Mesothelial cell of epicardium (in vitro differentiated cells): ENCODE measurements around the gene KDM4D. TPM values are rescaled to one million over a fixed set of nuclear protein-coding genes. Genes with fewer than 3 reads are reported as not detected.
"Not testable (repeated sequence)": the region's sequence is repeated elsewhere in the genome, so short reads cannot be mapped to it uniquely, and the experiment has no call there.

Source experiments
- DNase-seq, 2 experiments: peaks; one replicate each; pipeline ENCODE4 v3.0.0; 2021; ENCODE audit warnings: low spot score in 2 of 2; ENCODE audit not compliant: unreplicated experiment in 2 of 2
- H3K27ac Mint-ChIP-seq: 2 replicates; pipeline ENCODE4 v1.8.0; 2021; ENCODE audit warnings: mixed read lengths
- H3K27me3 Mint-ChIP-seq: 2 replicates; pipeline ENCODE4 v1.8.0; 2021; ENCODE audit warnings: low read depth, mixed read lengths
- H3K36me3 Mint-ChIP-seq: 2 replicates; pipeline ENCODE4 v1.8.0; 2021; ENCODE audit warnings: mixed read lengths
- H3K4me1 Mint-ChIP-seq: 2 replicates; pipeline ENCODE4 v1.8.0; 2021; ENCODE audit warnings: mixed read lengths
- H3K4me3 Mint-ChIP-seq: 2 replicates; pipeline ENCODE4 v1.8.0; 2021; ENCODE audit warnings: mild to moderate bottlenecking, moderate library complexity, mixed read lengths
- H3K9me3 Mint-ChIP-seq: 2 replicates; pipeline ENCODE4 v1.8.0; 2021; ENCODE audit warnings: mixed read lengths
- total RNA-seq: library from RNA; stranded (reverse); gene quantifications from 3 replicates; pipeline ENCODE4 v1.2.1, GENCODE V29; 2021
- TF ChIP-seq, protein P1 (sequence below): fragments of 200-600 bp; sonication (generic); IDR thresholded peaks from one replicate; pipeline ENCODE4 v1.5.0; 2021; ENCODE audit warnings: antibody characterized with exemption; ENCODE audit not compliant: unreplicated experiment

Gene KDM4D
- total RNA-seq, 1 donor from 2014 or later: 2.0 TPM

DNA sequence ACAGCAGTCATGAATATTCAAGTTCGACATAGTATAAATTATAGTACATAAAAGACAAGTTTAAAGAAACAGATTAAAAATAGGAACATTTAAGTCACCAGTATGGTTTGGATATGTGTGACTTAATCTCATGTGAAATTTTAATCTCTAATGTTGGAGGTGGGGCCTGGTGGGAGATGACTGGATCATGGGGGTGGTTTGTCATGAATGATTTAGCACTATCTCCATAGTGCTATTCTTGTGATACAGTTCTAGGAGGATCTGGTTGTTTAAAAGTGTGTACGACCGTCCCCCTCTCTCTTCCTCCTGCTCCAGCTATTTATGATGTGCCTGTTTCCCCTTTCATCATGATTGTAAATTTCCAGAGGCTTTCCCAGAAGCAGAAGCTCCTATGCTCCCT is 54.8 kb downstream of the KDM4D start:
- Mint-ChIP-seq H3K4me1 (no peaks in the 10 kb centered on the region), H3K9me3 (peaks cover 4% of the 10 kb centered on the region), H3K4me3 (no peak overlapping the region), H3K27me3 (peaks cover 9% of the 10 kb centered on the region), H3K36me3 (no peaks in the 10 kb centered on the region), H3K27ac (no peak overlapping the region)
- no peak for DNase-seq
- TF ChIP-seq, protein P1, sequence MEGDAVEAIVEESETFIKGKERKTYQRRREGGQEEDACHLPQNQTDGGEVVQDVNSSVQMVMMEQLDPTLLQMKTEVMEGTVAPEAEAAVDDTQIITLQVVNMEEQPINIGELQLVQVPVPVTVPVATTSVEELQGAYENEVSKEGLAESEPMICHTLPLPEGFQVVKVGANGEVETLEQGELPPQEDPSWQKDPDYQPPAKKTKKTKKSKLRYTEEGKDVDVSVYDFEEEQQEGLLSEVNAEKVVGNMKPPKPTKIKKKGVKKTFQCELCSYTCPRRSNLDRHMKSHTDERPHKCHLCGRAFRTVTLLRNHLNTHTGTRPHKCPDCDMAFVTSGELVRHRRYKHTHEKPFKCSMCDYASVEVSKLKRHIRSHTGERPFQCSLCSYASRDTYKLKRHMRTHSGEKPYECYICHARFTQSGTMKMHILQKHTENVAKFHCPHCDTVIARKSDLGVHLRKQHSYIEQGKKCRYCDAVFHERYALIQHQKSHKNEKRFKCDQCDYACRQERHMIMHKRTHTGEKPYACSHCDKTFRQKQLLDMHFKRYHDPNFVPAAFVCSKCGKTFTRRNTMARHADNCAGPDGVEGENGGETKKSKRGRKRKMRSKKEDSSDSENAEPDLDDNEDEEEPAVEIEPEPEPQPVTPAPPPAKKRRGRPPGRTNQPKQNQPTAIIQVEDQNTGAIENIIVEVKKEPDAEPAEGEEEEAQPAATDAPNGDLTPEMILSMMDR: no peak

DNA sequence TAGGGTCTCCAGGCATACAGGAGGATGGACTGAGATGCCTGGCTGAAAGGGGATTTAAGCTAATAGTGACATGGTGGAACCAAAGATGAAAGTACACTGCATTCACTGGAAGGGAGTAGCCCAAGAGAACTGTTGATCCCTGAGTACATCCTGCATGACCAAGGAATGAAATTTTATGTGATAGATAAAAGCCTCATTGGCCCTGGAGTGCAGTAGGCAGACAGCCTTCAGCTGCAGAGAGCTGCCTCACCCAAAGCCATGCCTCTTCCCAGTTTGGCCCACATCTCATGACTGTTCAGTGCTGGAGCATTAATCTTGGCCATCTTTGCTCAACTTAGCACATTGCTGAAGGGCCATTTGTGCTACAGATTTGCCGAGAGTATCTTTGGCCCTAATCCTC is 59.5 kb downstream of the KDM4D start:
- Mint-ChIP-seq H3K4me3 (no peak overlapping the region), H3K27me3 (peaks cover 10% of the 10 kb centered on the region), H3K9me3 (peaks cover 4% of the 10 kb centered on the region), H3K27ac (no peak overlapping the region), H3K36me3 (no peaks in the 10 kb centered on the region), H3K4me1 (no peaks in the 10 kb centered on the region)
- TF ChIP-seq, protein P1: no peak
- no peak for DNase-seq

GRCh38 chr11:95035316-95035715 is 61.8 kb downstream of the KDM4D start:
- Mint-ChIP-seq H3K9me3 (peaks cover 3% of the 10 kb centered on the region), H3K4me1 (no peaks in the 10 kb centered on the region), H3K27ac (no peak overlapping the region), H3K36me3 (no peaks in the 10 kb centered on the region), H3K4me3 (no peak overlapping the region), H3K27me3 (peaks cover 10% of the 10 kb centered on the region)
- TF ChIP-seq, protein P1: no peak
- DNase-seq: no peak

GRCh38 chr11:95037356-95038035 is 64.0 kb downstream of the KDM4D start:
- not testable (repeated sequence) for H3K9me3 Mint-ChIP-seq, H3K4me3 Mint-ChIP-seq, H3K27ac Mint-ChIP-seq, H3K36me3 Mint-ChIP-seq, DNase-seq, H3K4me1 Mint-ChIP-seq, H3K27me3 Mint-ChIP-seq

- no peaks in the 10 kb centered on the region for H3K36me3 Mint-ChIP-seq
- no peak overlapping the region for H3K27ac Mint-ChIP-seq
- no peaks in the 10 kb centered on the region for H3K4me1 Mint-ChIP-seq
- H3K4me3 Mint-ChIP-seq: no peak overlapping the region
- H3K27me3 Mint-ChIP-seq: peaks cover 37% of the 10 kb centered on the region
- peaks cover 3% of the 10 kb centered on the region for H3K9me3 Mint-ChIP-seq
- TF ChIP-seq, protein P1: no peak
- no peak for DNase-seq
These were observed 68.7 kb downstream of the KDM4D start for GRCh38 chr11:95042239-95042638.

GRCh38 chr11:95042906-95043305 is 69.4 kb downstream of the KDM4D start:
- H3K36me3 Mint-ChIP-seq: no peaks in the 10 kb centered on the region
- no peaks in the 10 kb centered on the region for H3K4me1 Mint-ChIP-seq
- peaks cover 38% of the 10 kb centered on the region for H3K27me3 Mint-ChIP-seq
- H3K9me3 Mint-ChIP-seq: peaks cover 3% of the 10 kb centered on the region
- no peak for DNase-seq
- H3K4me3 Mint-ChIP-seq: no peak overlapping the region
- no peak overlapping the region for H3K27ac Mint-ChIP-seq
- TF ChIP-seq, protein P1: no peak
